ENCODE results near the gene GAB3.
"Not testable (repeated sequence)": the region's sequence is repeated elsewhere in the genome, so short reads cannot be mapped to it uniquely, and the experiment has no call there.

Gene GAB3

GRCh38 chrX:154714925-154715324 is 36.0 kb downstream of the GAB3 start:
- Histone ChIP-seq H3K27ac (ENCODE audit: low read length) (no peak overlapping the region), H3K9me3 (ENCODE audit: control insufficient read depth, low read depth, low read length) (peaks cover 5% of the 10 kb centered on the region), H3K36me3 (ENCODE audit: control insufficient read depth, low read depth, low read length) (no peaks in the 10 kb centered on the region), H3K4me3 (ENCODE audit: low read length) (no peak overlapping the region), H3K4me1 (ENCODE audit: control insufficient read depth, low read depth, low read length) (no peaks in the 10 kb centered on the region), H3K27me3 (ENCODE audit: control insufficient read depth, insufficient read depth, low read length) (no peaks in the 10 kb centered on the region), H3K9ac (ENCODE audit: low read length) (no peak overlapping the region)

GRCh38 chrX:154712781-154713740 is 37.8 kb downstream of the GAB3 start:
- no peaks in the 10 kb centered on the region for H3K27me3 ChIP-seq (ENCODE audit: control insufficient read depth, insufficient read depth, low read length)
- H3K27ac ChIP-seq (ENCODE audit: low read length), result no peak overlapping the region
- no peaks in the 10 kb centered on the region for H3K4me1 ChIP-seq (ENCODE audit: control insufficient read depth, low read depth, low read length)
- H3K9me3 ChIP-seq (ENCODE audit: control insufficient read depth, low read depth, low read length), result peaks cover 9% of the 10 kb centered on the region
- no peak overlapping the region for H3K9ac ChIP-seq (ENCODE audit: low read length)
- no peak overlapping the region for H3K4me3 ChIP-seq (ENCODE audit: low read length)
- no peaks in the 10 kb centered on the region for H3K36me3 ChIP-seq (ENCODE audit: control insufficient read depth, low read depth, low read length)

GRCh38 chrX:154711264-154711663 is 39.6 kb downstream of the GAB3 start:
- H3K4me1 ChIP-seq (ENCODE audit: control insufficient read depth, low read depth, low read length), result no peaks in the 10 kb centered on the region
- no peak overlapping the region for H3K4me3 ChIP-seq (ENCODE audit: low read length)
- peaks cover 10% of the 10 kb centered on the region for H3K9me3 ChIP-seq (ENCODE audit: control insufficient read depth, low read depth, low read length)
- H3K27ac ChIP-seq (ENCODE audit: low read length), result no peak overlapping the region
- no peaks in the 10 kb centered on the region for H3K36me3 ChIP-seq (ENCODE audit: control insufficient read depth, low read depth, low read length)
- H3K9ac ChIP-seq (ENCODE audit: low read length), result no peak overlapping the region
- H3K27me3 ChIP-seq (ENCODE audit: control insufficient read depth, insufficient read depth, low read length), result no peaks in the 10 kb centered on the region

- H3K27ac ChIP-seq (ENCODE audit: low read length), result no peak overlapping the region
- H3K27me3 ChIP-seq (ENCODE audit: control insufficient read depth, insufficient read depth, low read length), result no peaks in the 10 kb centered on the region
- no peaks in the 10 kb centered on the region for H3K36me3 ChIP-seq (ENCODE audit: control insufficient read depth, low read depth, low read length)
- peaks cover 8% of the 10 kb centered on the region for H3K9me3 ChIP-seq (ENCODE audit: control insufficient read depth, low read depth, low read length)
- H3K4me1 ChIP-seq (ENCODE audit: control insufficient read depth, low read depth, low read length), result no peaks in the 10 kb centered on the region
- H3K4me3 ChIP-seq (ENCODE audit: low read length), result no peak overlapping the region
- H3K9ac ChIP-seq (ENCODE audit: low read length), result no peak overlapping the region
These were observed 40.6 kb downstream of the GAB3 start for GRCh38 chrX:154710309-154710708.

- Histone ChIP-seq H3K9ac (ENCODE audit: low read length) (no peak overlapping the region), H3K27ac (ENCODE audit: low read length) (no peak overlapping the region), H3K9me3 (ENCODE audit: control insufficient read depth, low read depth, low read length) (peaks cover 24% of the 10 kb centered on the region), H3K4me1 (ENCODE audit: control insufficient read depth, low read depth, low read length) (peaks cover 10% of the 10 kb centered on the region), H3K36me3 (ENCODE audit: control insufficient read depth, low read depth, low read length) (no peaks in the 10 kb centered on the region), H3K4me3 (ENCODE audit: low read length) (no peak overlapping the region), H3K27me3 (ENCODE audit: control insufficient read depth, insufficient read depth, low read length) (no peaks in the 10 kb centered on the region)
These were observed 52.1 kb downstream of the GAB3 start for GRCh38 chrX:154698630-154699248.

- Histone ChIP-seq H3K36me3 (ENCODE audit: control insufficient read depth, low read depth, low read length) (no peaks in the 10 kb centered on the region), H3K4me3 (ENCODE audit: low read length) (no peak overlapping the region), H3K9me3 (ENCODE audit: control insufficient read depth, low read depth, low read length) (peaks cover 23% of the 10 kb centered on the region), H3K27ac (ENCODE audit: low read length) (no peak overlapping the region), H3K27me3 (ENCODE audit: control insufficient read depth, insufficient read depth, low read length) (no peaks in the 10 kb centered on the region), H3K9ac (ENCODE audit: low read length) (no peak overlapping the region), H3K4me1 (ENCODE audit: control insufficient read depth, low read depth, low read length) (peaks cover 10% of the 10 kb centered on the region)
These were observed 54.2 kb downstream of the GAB3 start for GRCh38 chrX:154696676-154697045.

GRCh38 chrX:154695911-154696675 is 54.8 kb downstream of the GAB3 start:
- Histone ChIP-seq H3K9me3 (ENCODE audit: control insufficient read depth, low read depth, low read length) (peaks cover 21% of the 10 kb centered on the region), H3K36me3 (ENCODE audit: control insufficient read depth, low read depth, low read length) (no peaks in the 10 kb centered on the region), H3K27ac (ENCODE audit: low read length) (no peak overlapping the region), H3K27me3 (ENCODE audit: control insufficient read depth, insufficient read depth, low read length) (no peaks in the 10 kb centered on the region), H3K4me3 (ENCODE audit: low read length) (no peak overlapping the region), H3K9ac (ENCODE audit: low read length) (no peak overlapping the region), H3K4me1 (ENCODE audit: control insufficient read depth, low read depth, low read length) (peaks cover 10% of the 10 kb centered on the region)

GRCh38 chrX:154693394-154693793 is 57.5 kb downstream of the GAB3 start:
- Histone ChIP-seq H3K9me3 (ENCODE audit: control insufficient read depth, low read depth, low read length) (peaks cover 17% of the 10 kb centered on the region), H3K27ac (ENCODE audit: low read length) (no peak overlapping the region), H3K4me1 (ENCODE audit: control insufficient read depth, low read depth, low read length) (no peaks in the 10 kb centered on the region), H3K27me3 (ENCODE audit: control insufficient read depth, insufficient read depth, low read length) (no peaks in the 10 kb centered on the region), H3K9ac (ENCODE audit: low read length) (no peak overlapping the region), H3K4me3 (ENCODE audit: low read length) (no peak overlapping the region), H3K36me3 (ENCODE audit: control insufficient read depth, low read depth, low read length) (no peaks in the 10 kb centered on the region)

GRCh38 chrX:154690438-154690837 is 60.4 kb downstream of the GAB3 start:
- peaks cover 10% of the 10 kb centered on the region for H3K9me3 ChIP-seq (ENCODE audit: control insufficient read depth, low read depth, low read length)
- H3K4me1 ChIP-seq (ENCODE audit: control insufficient read depth, low read depth, low read length); H3K36me3 ChIP-seq (ENCODE audit: control insufficient read depth, low read depth, low read length); H3K27me3 ChIP-seq (ENCODE audit: control insufficient read depth, insufficient read depth, low read length); H3K9ac ChIP-seq (ENCODE audit: low read length); H3K27ac ChIP-seq (ENCODE audit: low read length); H3K4me3 ChIP-seq (ENCODE audit: low read length): not testable (repeated sequence)

- not testable (repeated sequence) for H3K4me1 ChIP-seq (ENCODE audit: control insufficient read depth, low read depth, low read length); H3K27ac ChIP-seq (ENCODE audit: low read length); H3K36me3 ChIP-seq (ENCODE audit: control insufficient read depth, low read depth, low read length); H3K27me3 ChIP-seq (ENCODE audit: control insufficient read depth, insufficient read depth, low read length); H3K9ac ChIP-seq (ENCODE audit: low read length); H3K4me3 ChIP-seq (ENCODE audit: low read length)
- H3K9me3 ChIP-seq (ENCODE audit: control insufficient read depth, low read depth, low read length), result peaks cover 20% of the 10 kb centered on the region
These were observed 78.8 kb downstream of the GAB3 start for GRCh38 chrX:154672084-154672483.

- H3K27me3 ChIP-seq (ENCODE audit: control insufficient read depth, insufficient read depth, low read length); H3K9ac ChIP-seq (ENCODE audit: low read length); H3K4me3 ChIP-seq (ENCODE audit: low read length); H3K27ac ChIP-seq (ENCODE audit: low read length); H3K36me3 ChIP-seq (ENCODE audit: control insufficient read depth, low read depth, low read length); H3K4me1 ChIP-seq (ENCODE audit: control insufficient read depth, low read depth, low read length): not testable (repeated sequence)
- peaks cover 20% of the 10 kb centered on the region for H3K9me3 ChIP-seq (ENCODE audit: control insufficient read depth, low read depth, low read length)
These were observed 80.0 kb downstream of the GAB3 start for GRCh38 chrX:154670848-154671247.
